ENCODE results near the gene PPY. TPM values are rescaled to one million over a fixed set of nuclear protein-coding genes. Genes with fewer than 3 reads are reported as not detected.
A peak's percentile ranks its signal among the peaks of the same experiment; 100 is the strongest.

Gene PPY
- total and polyA plus RNA-seq, 2 experiments from 2014 or later = not detected

DNA sequence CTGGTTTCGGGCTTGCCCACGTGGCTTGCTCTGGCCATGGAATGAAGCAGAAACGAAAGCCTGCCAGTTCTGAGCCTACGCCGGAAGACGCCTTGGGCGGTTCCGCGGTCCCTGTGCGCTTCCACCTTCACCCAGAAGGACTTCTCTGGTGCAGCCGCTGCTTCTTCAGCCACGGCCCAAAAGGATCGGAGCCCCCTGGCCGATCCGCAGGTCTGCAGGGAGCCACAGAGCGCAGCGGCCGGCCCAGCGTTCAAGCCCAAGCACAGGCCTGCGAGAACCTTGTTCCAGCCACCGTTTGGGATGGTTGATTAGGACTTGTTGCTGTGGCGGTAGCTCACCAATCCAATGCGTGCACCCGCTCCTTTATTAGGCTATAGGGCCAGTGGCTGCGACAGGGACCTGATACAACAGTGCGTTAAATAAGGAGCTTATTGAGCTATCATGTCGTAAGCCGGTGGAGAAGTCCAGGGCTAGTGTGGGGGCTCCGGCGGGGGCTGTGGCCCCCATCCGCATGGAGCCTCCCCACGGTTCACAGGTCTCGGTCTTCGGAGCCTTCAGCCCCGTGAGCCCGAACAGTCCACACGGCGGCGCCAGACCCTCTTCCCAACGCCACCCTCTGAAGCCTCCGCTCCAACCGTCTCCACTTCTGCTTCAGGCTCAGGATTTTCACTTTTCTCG lies 24.8 kb downstream of the PPY start:
- Histone ChIP-seq H3K9me3 (ENCODE audit: low read depth) (no peaks in the 10 kb centered on the region), H3K4me3 (no peak overlapping the region), H4K20me1 (ENCODE audit: insufficient read depth, poor library complexity, severe bottlenecking) (no peaks in the 10 kb centered on the region), H3K36me3 (replicated peaks; ENCODE audit: insufficient read depth, low read depth) (no peaks in the 10 kb centered on the region), H2AFZ (no peak overlapping the region), H3K4me1 (ENCODE audit: insufficient read depth) (no peaks in the 10 kb centered on the region), H3K27ac (no peak overlapping the region), H3K27me3 (peaks cover 17% of the 10 kb centered on the region), H3K79me2 (no peaks in the 10 kb centered on the region), H3K4me2 (peak overlapping the region; percentile 41), H3K9me2 (replicated peaks; ENCODE audit: insufficient read depth) (no peaks in the 10 kb centered on the region)
- no peak for TF ChIP-seq EZH2phosphoT487 (IDR thresholded peaks at IDR 0.05; ENCODE audit: low read depth, severe bottlenecking, unreplicated experiment)
- TF ChIP-seq, protein P1, sequence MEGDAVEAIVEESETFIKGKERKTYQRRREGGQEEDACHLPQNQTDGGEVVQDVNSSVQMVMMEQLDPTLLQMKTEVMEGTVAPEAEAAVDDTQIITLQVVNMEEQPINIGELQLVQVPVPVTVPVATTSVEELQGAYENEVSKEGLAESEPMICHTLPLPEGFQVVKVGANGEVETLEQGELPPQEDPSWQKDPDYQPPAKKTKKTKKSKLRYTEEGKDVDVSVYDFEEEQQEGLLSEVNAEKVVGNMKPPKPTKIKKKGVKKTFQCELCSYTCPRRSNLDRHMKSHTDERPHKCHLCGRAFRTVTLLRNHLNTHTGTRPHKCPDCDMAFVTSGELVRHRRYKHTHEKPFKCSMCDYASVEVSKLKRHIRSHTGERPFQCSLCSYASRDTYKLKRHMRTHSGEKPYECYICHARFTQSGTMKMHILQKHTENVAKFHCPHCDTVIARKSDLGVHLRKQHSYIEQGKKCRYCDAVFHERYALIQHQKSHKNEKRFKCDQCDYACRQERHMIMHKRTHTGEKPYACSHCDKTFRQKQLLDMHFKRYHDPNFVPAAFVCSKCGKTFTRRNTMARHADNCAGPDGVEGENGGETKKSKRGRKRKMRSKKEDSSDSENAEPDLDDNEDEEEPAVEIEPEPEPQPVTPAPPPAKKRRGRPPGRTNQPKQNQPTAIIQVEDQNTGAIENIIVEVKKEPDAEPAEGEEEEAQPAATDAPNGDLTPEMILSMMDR (IDR thresholded peaks at IDR 0.05; ENCODE audit: poor library complexity) = peak; percentile 36
- peak; percentile 45 for DNase-seq (ENCODE audit: low spot score)
- WGBS (ENCODE audit: low lambda C conversion rate, missing lambda C conversion rate) = 37% methylated on average over 43 of the region's 43 CpGs

DNA sequence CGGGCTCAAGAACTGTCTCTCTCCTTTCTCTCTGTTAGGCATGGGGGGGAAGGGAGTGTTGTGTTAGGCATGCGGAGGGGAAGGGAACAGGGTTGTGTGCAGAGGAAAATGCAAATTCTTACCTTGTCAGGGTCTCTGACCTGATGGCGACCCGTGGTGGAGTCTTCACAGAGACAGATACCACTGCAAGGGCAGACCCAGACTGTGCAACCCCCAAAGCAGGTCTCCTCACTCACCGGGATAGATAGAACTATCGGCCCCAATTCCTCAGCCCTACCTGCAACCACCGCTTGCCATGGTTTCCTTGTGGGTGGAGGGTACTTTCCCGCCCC lies 25.3 kb downstream of the PPY start:
- no peaks in the 10 kb centered on the region for H3K9me2 ChIP-seq (replicated peaks; ENCODE audit: insufficient read depth)
- H3K36me3 ChIP-seq (replicated peaks; ENCODE audit: insufficient read depth, low read depth) = no peaks in the 10 kb centered on the region
- no peak overlapping the region for H3K4me3 ChIP-seq
- H4K20me1 ChIP-seq (ENCODE audit: insufficient read depth, poor library complexity, severe bottlenecking) = no peaks in the 10 kb centered on the region
- TF ChIP-seq, protein P1 (IDR thresholded peaks at IDR 0.05; ENCODE audit: poor library complexity) = no peak
- TF ChIP-seq EZH2 (IDR thresholded peaks at IDR 0.05; ENCODE audit: borderline replicate concordance) = no peak
- TF ChIP-seq EZH2phosphoT487 (IDR thresholded peaks at IDR 0.05; ENCODE audit: low read depth, severe bottlenecking, unreplicated experiment) = no peak
- no peaks in the 10 kb centered on the region for H3K79me2 ChIP-seq
- DNase-seq (ENCODE audit: low spot score) = no peak
- H3K4me1 ChIP-seq (ENCODE audit: insufficient read depth) = no peaks in the 10 kb centered on the region
- H3K9me3 ChIP-seq (ENCODE audit: low read depth) = no peaks in the 10 kb centered on the region
- H2AFZ ChIP-seq = no peak overlapping the region
- WGBS (ENCODE audit: low lambda C conversion rate, missing lambda C conversion rate) = 73% methylated on average over 8 of the region's 8 CpGs
- H3K27me3 ChIP-seq = peaks cover 17% of the 10 kb centered on the region
- no peak overlapping the region for H3K27ac ChIP-seq
- peak overlapping the region; percentile 41 for H3K4me2 ChIP-seq

DNA sequence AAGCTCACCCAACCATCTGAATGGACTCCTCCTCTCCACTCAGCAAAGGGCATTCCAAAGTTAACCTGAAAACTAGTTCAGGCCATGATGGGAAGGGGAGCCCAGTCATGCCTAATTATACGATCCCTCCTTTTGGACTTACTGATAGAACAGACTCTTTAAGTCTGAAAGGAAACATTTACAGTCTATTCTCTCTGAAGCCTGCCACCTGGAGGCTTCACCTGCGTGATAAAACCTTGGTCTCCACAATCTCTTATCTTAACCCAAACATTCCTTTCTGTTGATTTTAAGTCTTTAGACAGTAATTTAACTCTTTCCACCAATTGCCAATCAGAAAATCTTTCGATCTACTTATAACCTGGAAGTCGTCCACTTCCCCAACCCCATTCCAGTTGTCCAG lies 25.9 kb downstream of the PPY start:
- Histone ChIP-seq H3K4me2 (no peak overlapping the region), H3K9me3 (ENCODE audit: low read depth) (no peaks in the 10 kb centered on the region), H3K79me2 (no peaks in the 10 kb centered on the region), H4K20me1 (ENCODE audit: insufficient read depth, poor library complexity, severe bottlenecking) (no peaks in the 10 kb centered on the region), H3K4me3 (no peak overlapping the region), H3K4me1 (ENCODE audit: insufficient read depth) (no peaks in the 10 kb centered on the region), H3K36me3 (replicated peaks; ENCODE audit: insufficient read depth, low read depth) (no peaks in the 10 kb centered on the region), H3K27me3 (peaks cover 17% of the 10 kb centered on the region), H3K27ac (no peak overlapping the region), H2AFZ (no peak overlapping the region), H3K9me2 (replicated peaks; ENCODE audit: insufficient read depth) (no peaks in the 10 kb centered on the region)
- no peak for DNase-seq (ENCODE audit: low spot score)
- WGBS (ENCODE audit: low lambda C conversion rate, missing lambda C conversion rate) = 37% methylated on average over 4 of the region's 4 CpGs
- TF ChIP-seq, protein P1 (IDR thresholded peaks at IDR 0.05; ENCODE audit: poor library complexity) = peak; percentile 19
- TF ChIP-seq EZH2 (IDR thresholded peaks at IDR 0.05; ENCODE audit: borderline replicate concordance) = no peak
- no peak for TF ChIP-seq EZH2phosphoT487 (IDR thresholded peaks at IDR 0.05; ENCODE audit: low read depth, severe bottlenecking, unreplicated experiment)
